SK-N-SH treated with all-trans-retinoic acid at 6 μM for 48 hours (cell line): Measurements from ENCODE around the gene TMEM214.

Source experiments
- ARNTL ChIP-seq: fragments of 450-650 bp; formaldehyde crosslinking; IDR thresholded peaks from 2 replicates; pipeline ENCODE4 v1.5.0; 2020; ENCODE audit warnings: low read depth, mild to moderate bottlenecking, moderate library complexity, borderline replicate concordance
- BACH2 ChIP-seq: fragments of 250-450 bp; sonication (Bioruptor Pico); IDR thresholded peaks from 2 replicates; pipeline ENCODE4 v1.9.0; 2021; ENCODE audit warnings: mild to moderate bottlenecking, borderline replicate concordance
- CREB5 ChIP-seq: fragments of 250-450 bp; sonication (Bioruptor Pico); IDR thresholded peaks from 2 replicates; pipeline ENCODE4 v1.5.1; 2020; ENCODE audit warnings: low read depth, mild to moderate bottlenecking, moderate library complexity
- PATZ1 ChIP-seq: fragments of 250-450 bp; sonication (Bioruptor Pico); IDR thresholded peaks from 2 replicates; pipeline ENCODE4 v1.8.0; 2020; ENCODE audit warnings: mild to moderate bottlenecking, moderate library complexity, borderline replicate concordance
- PPARA ChIP-seq: fragments of 250-450 bp; sonication (Bioruptor Pico); IDR thresholded peaks from 2 replicates; pipeline ENCODE4 v1.5.0; 2020; ENCODE audit warnings: mild to moderate bottlenecking, borderline replicate concordance
- SNAI2 ChIP-seq: fragments of 250-450 bp; sonication (Bioruptor Pico); IDR thresholded peaks from 2 replicates; pipeline ENCODE4 v1.5.0; 2020; ENCODE audit warnings: mild to moderate bottlenecking, moderate library complexity
- TOX ChIP-seq: fragments of 250-450 bp; sonication (Bioruptor Pico); IDR thresholded peaks from 2 replicates; pipeline ENCODE4 v1.8.0; 2021; ENCODE audit warnings: mild to moderate bottlenecking, moderate library complexity, borderline replicate concordance
- ZFP3 ChIP-seq: fragments of 250-450 bp; sonication (Bioruptor Pico); IDR thresholded peaks from 2 replicates; pipeline ENCODE4 v1.5.0; 2020; ENCODE audit warnings: mild to moderate bottlenecking, moderate library complexity
- ZNF70 ChIP-seq: fragments of 450-650 bp; formaldehyde crosslinking; IDR thresholded peaks from 2 replicates; pipeline ENCODE4 v1.5.0; 2020; ENCODE audit warnings: mild to moderate bottlenecking, moderate library complexity
- ZNF8 ChIP-seq: fragments of 450-650 bp; formaldehyde crosslinking; IDR thresholded peaks from 2 replicates; pipeline ENCODE4 v1.5.0; 2020; ENCODE audit warnings: mild to moderate bottlenecking, moderate library complexity

- TF ChIP-seq SNAI2 (CRISPR knock-in tag) (no peak), BACH2 (no peak), PATZ1 (no peak), ARNTL (no peak), ZNF70 (CRISPR knock-in tag) (no peak), ZNF8 (CRISPR knock-in tag) (no peak), CREB5 (CRISPR knock-in tag) (no peak), TOX (CRISPR knock-in tag) (no peak), ZFP3 (CRISPR knock-in tag) (no peak), PPARA (CRISPR knock-in tag) (no peak)
Observed at GRCh38 chr2:27001950-27002349, 30.8 kb upstream of the TMEM214 start.
